Mesodermal cell (in vitro differentiated cells): ENCODE measurements around the gene LMO3.

Experiments used
- H3K27ac ChIP-seq: 2 replicates; pipeline ENCODE4 v1.7.0; 2013; ENCODE audit warnings: mild to moderate bottlenecking, low read depth, low read length, moderate library complexity; ENCODE audit not compliant: severe bottlenecking
- H3K36me3 ChIP-seq: 2 replicates; pipeline ENCODE4 v1.7.1; 2013; ENCODE audit warnings: mild to moderate bottlenecking, low read length, moderate library complexity; ENCODE audit not compliant: control insufficient read depth, insufficient read depth
- H3K4me1 ChIP-seq: one replicate; pipeline ENCODE4 v1.7.1; 2013; ENCODE audit warnings: mild to moderate bottlenecking, low read length; ENCODE audit not compliant: insufficient read depth, control insufficient read depth, poor library complexity, severe bottlenecking
- H3K4me3 ChIP-seq: 2 replicates; pipeline ENCODE4 v1.7.0; 2013; ENCODE audit warnings: low read length, control low read depth, mild to moderate bottlenecking; ENCODE audit not compliant: insufficient read depth, poor library complexity, severe bottlenecking; ENCODE audit errors: extremely low read depth
- H3K9me3 ChIP-seq: 2 replicates; pipeline ENCODE4 v1.7.1; 2013; ENCODE audit warnings: mild to moderate bottlenecking, low read length, moderate library complexity; ENCODE audit not compliant: control insufficient read depth
- WGBS, 2 experiments: methylation state at CpG; one replicate each; pipeline ENCODE4 v1.1.5; 2013; ENCODE audit warnings: missing lambda C conversion rate in 2 of 2; ENCODE audit not compliant: insufficient coverage in 2 of 2; 5-methylcytosine and 5-hydroxymethylcytosine counted together

The LMO3 gene

DNA sequence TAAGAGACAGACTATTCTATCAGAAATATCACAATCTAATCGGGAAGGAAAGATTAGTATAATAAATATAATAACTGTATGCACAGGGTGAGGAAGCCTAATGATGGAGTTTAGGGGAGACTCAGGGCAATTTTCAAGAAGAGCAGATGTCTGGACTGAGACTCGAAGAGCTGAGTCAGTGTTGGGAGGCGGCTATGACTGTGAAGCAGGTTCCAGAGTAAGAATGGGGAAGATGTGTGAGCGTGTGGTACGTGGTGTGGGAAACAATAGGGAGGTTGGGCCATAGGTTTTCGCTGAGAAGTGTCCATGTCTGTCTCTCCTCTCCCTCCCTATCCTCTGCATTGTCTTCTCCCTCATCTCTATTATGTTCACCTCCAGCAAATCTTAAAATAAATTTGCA is 85.6 kb downstream of the LMO3 start:
- Histone ChIP-seq H3K9me3 (no peaks in the 10 kb centered on the region), H3K4me3 (no peak overlapping the region), H3K36me3 (no peaks in the 10 kb centered on the region), H3K27ac (no peak overlapping the region), H3K4me1 (no peaks in the 10 kb centered on the region)
- 100% methylated on average over 1 to 2 of the region's 6 CpGs for WGBS, 2 experiments

DNA sequence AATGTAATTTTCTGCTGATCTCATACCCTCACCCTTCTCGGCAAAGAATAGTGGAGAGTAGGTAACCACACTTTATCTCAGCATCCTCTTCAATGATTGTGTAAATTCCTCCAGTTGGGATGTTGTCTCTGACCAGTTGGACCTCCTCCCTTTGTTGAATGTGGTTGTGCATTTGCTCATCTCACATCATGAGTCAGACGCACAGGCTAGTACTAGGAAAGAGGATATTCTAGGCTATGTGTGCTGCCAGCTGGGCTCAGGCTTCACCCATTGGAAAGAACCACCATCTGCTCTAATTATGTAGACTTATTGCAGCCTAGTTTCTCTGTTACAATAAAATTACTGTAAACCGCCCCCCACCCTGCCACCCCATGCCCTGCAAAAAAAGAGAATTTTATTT is 90.3 kb downstream of the LMO3 start:
- Histone ChIP-seq H3K4me3 (no peak overlapping the region), H3K27ac (no peak overlapping the region), H3K4me1 (no peaks in the 10 kb centered on the region), H3K9me3 (no peaks in the 10 kb centered on the region), H3K36me3 (no peaks in the 10 kb centered on the region)
- 86% methylated on average over 1 of the region's 3 CpGs; no CpG with 5 or more reads in 1 of the 2 experiments for WGBS, 2 experiments

DNA sequence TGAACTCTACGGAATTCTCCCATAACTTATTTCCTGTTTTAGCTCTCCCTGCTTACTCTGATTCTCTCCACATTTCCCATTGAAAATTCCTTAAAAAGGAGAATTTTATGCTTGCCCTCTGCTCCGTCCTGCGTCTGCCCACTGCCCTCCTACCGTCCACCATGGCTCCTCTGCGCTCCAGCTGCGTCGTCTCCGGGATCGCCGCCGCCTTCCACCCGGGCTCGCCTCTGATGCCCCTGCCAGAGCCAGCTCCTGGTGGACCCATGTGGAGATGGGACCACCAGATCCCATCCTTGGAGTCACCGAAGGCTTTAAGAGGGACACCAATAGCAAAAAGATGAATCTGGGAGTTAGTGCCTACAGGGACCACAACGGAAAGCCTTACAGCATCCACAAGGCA is 92.7 kb downstream of the LMO3 start:
- H3K9me3 ChIP-seq, result no peaks in the 10 kb centered on the region
- no peak overlapping the region for H3K4me3 ChIP-seq
- H3K4me1 ChIP-seq, result no peaks in the 10 kb centered on the region
- WGBS, 2 experiments, result 92 to 96% methylated on average over 14 to 15 of the region's 15 CpGs
- H3K36me3 ChIP-seq, result no peaks in the 10 kb centered on the region
- no peak overlapping the region for H3K27ac ChIP-seq

DNA sequence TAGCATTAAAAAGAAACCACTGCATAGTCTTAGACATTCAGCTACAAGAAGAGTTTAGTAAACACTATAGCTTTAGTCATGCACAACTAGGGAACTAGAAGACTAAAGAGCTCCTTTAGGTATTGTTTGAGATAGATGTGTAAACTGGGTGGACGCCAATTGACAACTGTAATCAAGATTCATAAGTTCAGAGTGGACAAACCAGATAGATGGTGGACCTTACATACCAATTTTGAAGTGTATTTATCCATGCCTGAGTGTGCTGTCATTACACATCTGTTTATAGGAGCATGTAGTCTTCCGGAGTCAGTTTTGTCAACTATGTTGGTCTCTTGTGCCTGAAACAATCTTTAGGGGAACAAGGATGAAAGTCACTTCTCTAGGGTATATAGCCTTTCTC is 96.6 kb downstream of the LMO3 start:
- WGBS, 2 experiments, result 92 to 100% methylated on average over 1 to 2 of the region's 2 CpGs
- no peak overlapping the region for H3K4me3 ChIP-seq
- no peaks in the 10 kb centered on the region for H3K4me1 ChIP-seq
- no peaks in the 10 kb centered on the region for H3K9me3 ChIP-seq
- no peak overlapping the region for H3K27ac ChIP-seq
- no peaks in the 10 kb centered on the region for H3K36me3 ChIP-seq

DNA sequence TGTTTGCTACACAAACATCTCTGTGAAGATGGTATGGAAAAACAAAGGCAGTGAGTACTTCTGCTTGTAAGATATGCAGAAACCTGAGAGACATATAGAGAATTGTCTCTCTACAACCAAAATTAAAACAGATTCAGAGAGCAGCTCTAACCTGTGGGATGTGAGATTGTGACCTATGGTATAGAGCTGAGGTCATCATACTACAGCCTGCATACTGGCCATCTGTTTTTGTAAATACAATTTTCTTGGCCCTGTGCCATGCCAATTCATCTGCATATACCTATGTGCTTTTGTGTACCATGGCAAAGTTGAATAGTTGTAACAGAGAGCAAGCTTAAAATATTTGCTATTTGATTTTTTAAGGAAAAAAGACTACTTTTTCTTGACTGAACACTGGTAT is 99.6 kb downstream of the LMO3 start:
- H3K4me1 ChIP-seq, result no peaks in the 10 kb centered on the region
- no peaks in the 10 kb centered on the region for H3K36me3 ChIP-seq
- no peak overlapping the region for H3K4me3 ChIP-seq
- H3K27ac ChIP-seq, result no peak overlapping the region
- H3K9me3 ChIP-seq, result no peaks in the 10 kb centered on the region

DNA sequence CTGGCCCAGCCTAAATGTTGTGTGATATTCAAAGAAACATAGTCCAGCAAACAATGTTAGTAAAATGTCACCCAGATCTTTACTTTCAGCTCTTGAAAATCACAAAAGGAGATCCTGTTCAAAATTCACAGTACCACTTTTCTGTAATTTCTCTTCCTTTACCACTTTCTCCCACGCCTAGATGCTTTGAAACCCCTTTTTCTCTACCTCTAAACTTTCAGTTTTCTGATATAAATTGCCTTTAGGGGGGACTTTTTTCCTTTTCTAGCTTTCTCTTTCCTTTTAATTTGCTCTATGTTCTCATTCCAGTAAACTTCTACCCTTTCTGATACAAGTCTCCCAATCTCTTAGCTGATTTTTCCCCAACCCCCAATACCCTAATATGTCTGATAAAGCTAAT is 101.8 kb downstream of the LMO3 start:
- WGBS, 2 experiments, result 83% methylated on average over 1 of the region's 1 CpG; no CpG with 5 or more reads in 1 of the 2 experiments
- Histone ChIP-seq H3K27ac (no peak overlapping the region), H3K9me3 (no peaks in the 10 kb centered on the region), H3K36me3 (no peaks in the 10 kb centered on the region), H3K4me3 (no peak overlapping the region), H3K4me1 (no peaks in the 10 kb centered on the region)

DNA sequence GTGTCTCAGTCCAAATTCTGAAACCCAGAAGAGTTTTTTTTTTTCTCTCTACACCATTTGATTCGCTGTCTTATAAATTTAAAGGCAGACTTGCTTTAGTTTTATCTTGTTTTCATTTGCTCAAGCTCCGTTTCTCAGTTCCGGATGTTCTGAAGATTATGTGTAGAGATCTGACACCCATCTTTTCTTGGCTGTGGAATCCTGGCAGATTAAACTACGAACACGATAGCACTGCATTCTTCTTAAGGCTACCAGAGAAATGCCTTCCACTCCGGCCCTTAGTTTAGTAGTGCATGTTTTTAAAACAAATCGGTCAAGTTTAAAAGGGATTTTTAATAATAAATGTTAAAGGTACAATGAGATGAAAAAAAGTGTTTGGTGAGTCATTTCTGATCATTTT is 106.4 kb downstream of the LMO3 start:
- Histone ChIP-seq H3K36me3 (no peaks in the 10 kb centered on the region), H3K9me3 (no peaks in the 10 kb centered on the region), H3K27ac (no peak overlapping the region), H3K4me3 (no peak overlapping the region), H3K4me1 (no peaks in the 10 kb centered on the region)
- 75 to 94% methylated on average over 4 to 6 of the region's 7 CpGs for WGBS, 2 experiments
